ENCODE results near the gene MRPS18A.

DNA sequence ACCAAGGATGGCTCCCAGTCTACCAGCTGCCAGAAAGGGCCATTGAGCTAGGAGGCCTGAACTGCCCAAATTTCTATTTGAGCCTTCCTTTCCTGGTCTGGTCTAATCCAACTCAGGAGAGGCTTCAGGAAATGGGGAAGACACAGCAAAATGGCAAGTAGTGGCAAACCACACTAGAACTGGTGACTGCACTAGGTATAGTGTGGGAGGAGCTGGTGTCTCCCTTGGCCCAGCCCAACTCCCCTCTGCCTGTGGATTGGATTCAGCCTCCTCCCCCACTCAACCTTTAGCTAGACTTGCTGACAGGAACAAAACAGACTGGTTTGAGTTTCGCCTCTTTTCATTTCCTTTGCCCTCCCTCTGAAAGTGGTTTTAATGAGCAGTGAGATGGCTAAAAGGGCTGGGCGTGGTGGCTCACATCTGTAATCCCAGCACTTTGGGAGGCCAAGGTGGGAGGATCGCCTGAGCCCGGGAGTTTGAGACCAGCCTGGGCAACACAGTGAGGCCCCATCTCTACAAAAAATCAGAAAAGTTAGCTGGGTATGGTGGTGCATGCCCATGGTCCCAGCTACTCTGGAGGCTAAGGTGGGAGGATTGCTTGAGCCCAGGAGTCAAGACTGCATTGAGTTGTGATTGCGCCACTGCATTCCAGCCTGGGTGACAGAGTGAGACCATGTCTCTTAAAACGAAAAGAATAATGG, 17.5 kb downstream of the MRPS18A start:
- no peak for TF ChIP-seq CTCF (IDR thresholded peaks at IDR 0.05; ENCODE audit: insufficient read depth, low read length, poor library complexity, severe bottlenecking)
- TF ChIP-seq EZH2phosphoT487 (conservative IDR thresholded peaks at IDR 0.05; ENCODE audit: low read length) = no peak
